Astrocyte (in vitro differentiated cells and primary cell): Measurements from ENCODE around the gene CAMK1D.

Experiments used
- CTCF ChIP-seq: IDR thresholded peaks from 2 replicates; pipeline ENCODE4 v1.5.1; 2011; ENCODE audit warnings: low read depth, mild to moderate bottlenecking, inconsistent platforms, low read length, moderate library complexity; ENCODE audit not compliant: insufficient read depth
- EZH2 ChIP-seq: IDR thresholded peaks from 2 replicates; pipeline ENCODE4 v1.6.1; 2012; ENCODE audit warnings: mild to moderate bottlenecking, low read length, inconsistent platforms; ENCODE audit not compliant: insufficient read depth

- no peak for TF ChIP-seq CTCF
- no peak for TF ChIP-seq EZH2
These were observed 11.6 kb upstream of the CAMK1D start for GRCh38 chr10:12337453-12338372.
